Esophagus (tissue), 2 donors: ENCODE results near the gene ABCC1. TPM values are rescaled to one million over a fixed set of nuclear protein-coding genes. Genes with fewer than 3 reads are reported as not detected.

Source experiments
- H3K27ac ChIP-seq, 2 donors: one replicate each; pipeline ENCODE4 v1.5.1; 2013; ENCODE audit warnings: low read depth in 2 of 2, mild to moderate bottlenecking in 2 of 2, inconsistent platforms in 1 of 2, low read length in 1 of 2, moderate library complexity in 1 of 2
- H3K27me3 ChIP-seq, 2 donors: one replicate each; pipeline ENCODE4 v1.6.1; 2013; ENCODE audit warnings: low read length in 2 of 2, control low read depth in 1 of 2, mild to moderate bottlenecking in 1 of 2; ENCODE audit not compliant: insufficient read depth in 2 of 2, control insufficient read depth in 1 of 2
- H3K36me3 ChIP-seq, 2 donors: one replicate each; pipeline ENCODE4 v1.6.1; 2013; ENCODE audit warnings: low read length in 1 of 2; ENCODE audit not compliant: control insufficient read depth in 2 of 2, insufficient read depth in 2 of 2
- H3K4me1 ChIP-seq, 2 donors: one replicate each; pipeline ENCODE4 v1.6.1; 2013; ENCODE audit warnings: low read length in 1 of 2; ENCODE audit not compliant: control insufficient read depth in 2 of 2, insufficient read depth in 2 of 2
- H3K4me3 ChIP-seq, 2 donors: one replicate each; pipeline ENCODE4 v1.5.1; 2013; ENCODE audit warnings: low read length in 2 of 2, mild to moderate bottlenecking in 2 of 2, low read depth in 1 of 2, moderate library complexity in 1 of 2
- H3K9me3 ChIP-seq, 2 donors: one replicate each; pipeline ENCODE4 v1.6.1; 2013; ENCODE audit warnings: mild to moderate bottlenecking in 2 of 2, low read depth in 1 of 2, low read length in 1 of 2, moderate library complexity in 1 of 2; ENCODE audit not compliant: control insufficient read depth in 2 of 2, insufficient read depth in 1 of 2
- WGBS, 2 donors: extraction: QIAGEN DNeasy Blood & Tissue Kit; methylation state at CpG; one replicate each; pipeline ENCODE4 v1.1.7; 2013; 5-methylcytosine and 5-hydroxymethylcytosine counted together
- polyA plus RNA-seq, 2 donors: library from polyadenylated mRNA; stranded (reverse); fragments of 200-250 nt; gene quantifications; one replicate each; pipeline ENCODE4 v1.2.3, GENCODE V29; 2013
- donor health status: healthy with polysubstance abuse.
- donor health status: Bipolar disorder and iron deficiency.

Gene ABCC1
- polyA plus RNA-seq, 2 donors: 14.8 to 21.8 TPM

GRCh38 chr16:16062023-16062937 lies 112.9 kb downstream of the ABCC1 start:
- no peaks in the 10 kb centered on the region for H3K27me3 ChIP-seq
- WGBS, 2 donors: 57 to 74% methylated on average over 16 of the region's 16 CpGs
- peak overlapping the region; percentile 33 to 50 for H3K27ac ChIP-seq
- H3K4me3 ChIP-seq: no peak overlapping the region
- peaks cover 9 to 21% of the 10 kb centered on the region in 2 donors for H3K36me3 ChIP-seq
- peaks cover 0 to 3% of the 10 kb centered on the region in 2 donors for H3K4me1 ChIP-seq
- no peaks in the 10 kb centered on the region for H3K9me3 ChIP-seq

- Histone ChIP-seq H3K27me3 (no peaks in the 10 kb centered on the region), H3K9me3 (no peaks in the 10 kb centered on the region), H3K4me3 (no peak overlapping the region), H3K4me1 (peaks cover 0 to 3% of the 10 kb centered on the region in 2 donors), H3K36me3 (peaks cover 9 to 21% of the 10 kb centered on the region in 2 donors), H3K27ac (peak overlapping the region in 1 of 2 donors; percentile 50)
- 82 to 85% methylated on average over 2 of the region's 2 CpGs for WGBS, 2 donors
These were observed 114.3 kb downstream of the ABCC1 start for GRCh38 chr16:16063683-16064082.

GRCh38 chr16:16064874-16065384 lies 115.5 kb downstream of the ABCC1 start:
- 92 to 97% methylated on average over 4 of the region's 4 CpGs for WGBS, 2 donors

GRCh38 chr16:16067127-16067526 lies 117.7 kb downstream of the ABCC1 start:
- Histone ChIP-seq H3K36me3 (peaks cover 0 to 15% of the 10 kb centered on the region in 2 donors), H3K9me3 (no peaks in the 10 kb centered on the region), H3K27ac (peak overlapping the region in 1 of 2 donors; percentile 46), H3K27me3 (no peaks in the 10 kb centered on the region), H3K4me1 (no peaks in the 10 kb centered on the region), H3K4me3 (no peak overlapping the region)
- 68 to 82% methylated on average over 13 of the region's 13 CpGs for WGBS, 2 donors

More at GRCh38 chr16:16064874-16065384, 115.5 kb downstream of the ABCC1 start:
- H3K36me3 ChIP-seq: peaks cover 7 to 19% of the 10 kb centered on the region in 2 donors
- H3K27me3 ChIP-seq: no peaks in the 10 kb centered on the region
- no peak overlapping the region for H3K4me3 ChIP-seq
- H3K27ac ChIP-seq: peak overlapping the region in 1 of 2 donors; percentile 7
- H3K9me3 ChIP-seq: no peaks in the 10 kb centered on the region
- H3K4me1 ChIP-seq: peaks cover 0 to 3% of the 10 kb centered on the region in 2 donors

- WGBS, 2 donors: 55 to 69% methylated on average over 11 of the region's 11 CpGs
- H3K9me3 ChIP-seq: no peaks in the 10 kb centered on the region
- peaks cover 11 to 37% of the 10 kb centered on the region in 2 donors for H3K36me3 ChIP-seq
- no peak overlapping the region for H3K4me3 ChIP-seq
- no peaks in the 10 kb centered on the region for H3K4me1 ChIP-seq
- no peaks in the 10 kb centered on the region for H3K27me3 ChIP-seq
- H3K27ac ChIP-seq: peak overlapping the region in 1 of 2 donors; percentile 38
These were observed 122.3 kb downstream of the ABCC1 start for GRCh38 chr16:16071631-16072244.

GRCh38 chr16:16073001-16073545 lies 123.7 kb downstream of the ABCC1 start:
- WGBS, 2 donors: 63 to 83% methylated on average over 2 of the region's 2 CpGs
- no peaks in the 10 kb centered on the region for H3K9me3 ChIP-seq
- no peaks in the 10 kb centered on the region for H3K27me3 ChIP-seq
- no peak overlapping the region for H3K27ac ChIP-seq
- no peak overlapping the region for H3K4me3 ChIP-seq
- no peaks in the 10 kb centered on the region for H3K4me1 ChIP-seq
- peaks cover 14 to 39% of the 10 kb centered on the region in 2 donors for H3K36me3 ChIP-seq

- Histone ChIP-seq H3K4me3 (no peak overlapping the region), H3K4me1 (peaks cover 0 to under 1% of the 10 kb centered on the region in 2 donors), H3K27me3 (no peaks in the 10 kb centered on the region), H3K27ac (peak overlapping the region; percentile 21 to 54), H3K36me3 (peaks cover 18 to 41% of the 10 kb centered on the region in 2 donors), H3K9me3 (no peaks in the 10 kb centered on the region)
- 69 to 73% methylated on average over 19 of the region's 19 CpGs for WGBS, 2 donors
These were observed 124.8 kb downstream of the ABCC1 start for GRCh38 chr16:16073891-16074881.

GRCh38 chr16:16075488-16076422 lies 126.3 kb downstream of the ABCC1 start:
- H3K9me3 ChIP-seq: no peaks in the 10 kb centered on the region
- no peaks in the 10 kb centered on the region for H3K27me3 ChIP-seq
- H3K36me3 ChIP-seq: peaks cover 21 to 43% of the 10 kb centered on the region in 2 donors
- H3K27ac ChIP-seq: peak overlapping the region; percentile 21 to 44
- WGBS, 2 donors: 83% methylated on average over 31 of the region's 31 CpGs
- peaks cover 0 to 2% of the 10 kb centered on the region in 2 donors for H3K4me1 ChIP-seq
- H3K4me3 ChIP-seq: no peak overlapping the region
